CD4-positive, alpha-beta T cell treated with Interferon gamma for 1 hour (primary cell): Measurements from ENCODE around the gene IL6R.
"Not testable (repeated sequence)": the region's sequence is repeated elsewhere in the genome, so short reads cannot be mapped to it uniquely, and the experiment has no call there.

ENCODE experiments used
- DNase-seq: peaks from one replicate; pipeline ENCODE4 v3.0.0-alpha.2; 2020

IL6R gene

DNA sequence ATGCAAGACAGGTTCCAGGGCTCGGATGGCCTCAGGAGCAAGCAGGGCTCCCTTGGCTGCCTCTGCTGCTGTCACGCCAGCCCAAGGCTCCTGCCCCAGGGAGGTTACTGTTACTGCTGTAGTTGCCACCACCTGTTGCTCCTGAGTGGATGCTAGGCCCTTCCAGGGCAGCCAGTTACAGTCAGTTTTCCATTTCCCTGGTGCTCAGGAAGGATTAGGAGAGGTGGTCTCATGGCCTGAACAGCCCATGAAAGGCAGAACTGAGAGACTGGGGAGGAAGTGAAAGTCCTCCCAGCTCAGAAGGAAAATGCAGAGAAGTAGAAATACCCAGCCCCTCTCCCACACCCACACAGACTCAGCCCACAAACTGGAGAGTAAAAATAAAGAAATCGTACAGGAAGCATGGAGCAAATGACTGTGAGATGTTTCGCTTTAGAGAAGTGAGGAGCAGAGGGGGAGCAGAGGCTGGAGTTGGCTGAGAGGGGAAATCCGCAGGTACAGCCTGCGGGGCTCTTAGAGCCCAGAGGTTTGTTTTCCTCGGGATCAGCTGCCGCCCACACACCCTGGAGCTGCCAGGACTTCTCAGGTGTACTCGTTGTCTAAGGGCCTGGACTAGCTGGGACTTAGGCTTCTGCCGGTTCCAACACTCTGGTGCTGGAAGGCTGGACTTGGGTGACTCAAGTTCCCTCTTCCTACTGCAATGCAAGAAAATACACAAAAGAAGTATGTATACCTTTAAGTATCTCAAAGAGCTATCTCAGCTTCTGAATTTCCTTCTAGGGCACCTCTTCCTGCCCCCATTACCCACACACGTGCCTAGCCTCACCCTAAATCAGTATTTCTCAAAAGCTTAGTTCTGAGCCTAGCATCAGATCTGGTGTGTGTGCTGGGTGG lies 2.3 kb downstream of the IL6R start:
- DNase-seq, result peak; percentile 43

DNA sequence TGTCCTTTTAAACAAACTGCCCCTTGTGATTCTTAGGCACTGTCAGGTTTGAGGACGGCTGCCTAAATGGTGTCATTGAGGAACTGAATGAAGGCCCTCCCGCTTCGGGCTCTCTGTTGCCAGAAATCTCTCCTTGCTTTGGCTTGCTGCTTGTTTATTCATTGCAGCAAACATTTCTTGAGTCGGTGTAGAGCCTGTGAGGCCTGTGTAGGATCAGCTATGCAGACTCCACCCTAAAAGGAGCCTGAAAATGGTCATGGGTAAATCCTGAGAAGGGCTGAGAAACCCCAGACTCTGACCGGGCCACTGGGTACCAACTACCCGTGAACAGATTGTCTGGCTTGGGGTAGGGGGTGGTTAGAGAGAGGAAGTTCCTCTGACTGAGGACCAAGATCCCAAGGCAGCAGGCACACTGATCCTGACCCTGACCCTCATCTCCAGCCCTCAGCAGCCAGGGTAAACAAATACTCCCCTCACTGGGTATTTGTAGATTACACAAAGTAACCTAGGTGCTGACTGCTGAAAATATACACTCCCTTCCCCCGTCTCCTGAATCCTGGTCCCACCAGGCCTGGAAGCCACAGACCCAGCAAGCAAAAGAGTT lies 3.1 kb downstream of the IL6R start:
- DNase-seq, result no peak

DNA sequence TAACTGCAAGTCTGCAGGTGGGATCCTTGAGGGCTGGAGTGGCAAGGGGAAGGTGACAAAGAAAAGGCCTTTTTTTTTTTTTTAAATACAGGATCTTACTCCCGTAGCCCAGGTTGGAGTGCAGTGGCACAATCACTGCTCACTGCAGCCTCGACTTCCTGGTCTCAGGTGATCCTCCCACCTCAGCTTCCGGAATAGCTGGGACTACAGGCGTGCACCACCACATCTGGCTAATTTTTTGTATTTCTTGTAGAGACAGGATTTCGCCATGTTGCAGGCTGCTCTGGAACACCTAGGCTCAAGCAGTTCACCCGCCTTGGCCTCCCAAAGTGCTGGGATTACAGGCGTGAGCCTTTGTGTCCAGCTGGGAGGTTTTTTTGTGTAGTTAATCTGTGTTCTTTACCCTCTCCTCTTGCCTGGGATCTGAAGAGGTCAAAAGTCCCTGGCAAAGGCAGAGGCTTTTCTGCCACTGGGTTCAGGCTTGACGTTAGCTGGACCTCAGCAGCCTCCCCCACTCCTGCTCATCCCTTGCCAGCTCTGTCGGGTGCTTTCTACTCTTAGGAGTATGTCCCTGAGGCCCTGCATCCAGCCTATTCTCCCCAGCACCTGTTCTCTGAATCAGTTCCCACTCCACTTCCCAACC lies 5.2 kb downstream of the IL6R start:
- DNase-seq, result no peak

DNA sequence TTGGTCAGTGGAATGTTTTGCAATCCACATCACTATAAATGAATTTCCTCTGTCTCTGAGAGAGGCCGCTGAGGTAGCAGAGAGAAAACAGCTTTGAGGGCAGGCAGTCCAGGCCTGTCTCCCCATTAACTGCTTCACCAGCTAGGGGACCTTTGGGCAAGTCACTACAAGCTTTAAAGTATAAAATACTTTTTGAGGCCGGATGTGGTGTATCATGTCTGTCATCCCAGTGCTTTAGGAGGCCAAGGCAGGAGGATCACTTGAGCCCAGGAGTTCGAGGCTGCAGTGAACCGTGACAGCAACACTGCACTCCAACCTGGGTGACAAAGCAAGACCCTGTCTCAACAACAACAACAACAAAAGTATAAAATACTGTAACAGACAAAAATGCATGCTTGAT lies 6.4 kb downstream of the IL6R start:
- DNase-seq, result no peak

DNA sequence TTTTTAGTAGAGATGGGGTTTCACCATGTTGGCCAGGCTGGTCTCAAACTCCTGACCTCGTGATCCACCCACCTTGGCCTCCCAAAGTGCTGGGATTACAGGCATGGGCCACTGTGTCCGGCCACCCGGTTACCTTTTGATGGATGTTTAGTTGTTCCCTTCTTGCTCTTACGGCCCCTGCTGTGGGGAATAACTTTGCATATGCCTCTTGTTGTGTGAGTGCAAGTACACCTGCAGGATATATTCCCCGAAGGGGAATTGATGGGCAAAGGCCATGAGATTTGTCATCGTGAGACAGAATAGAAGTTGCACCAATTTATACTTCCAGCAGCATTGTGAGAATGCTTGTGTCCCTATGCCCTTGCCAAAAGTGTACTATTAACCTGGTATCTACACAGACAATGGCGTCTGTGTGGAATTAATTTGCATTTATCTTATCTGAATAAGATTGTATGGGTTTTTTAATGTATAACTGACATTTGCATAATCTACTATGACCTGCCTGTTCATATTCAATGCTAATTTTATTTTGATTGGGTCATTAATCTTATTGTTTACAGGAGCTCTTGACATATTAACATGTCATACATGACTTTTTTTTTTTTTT lies 8.1 kb downstream of the IL6R start:
- no peak for DNase-seq

DNA sequence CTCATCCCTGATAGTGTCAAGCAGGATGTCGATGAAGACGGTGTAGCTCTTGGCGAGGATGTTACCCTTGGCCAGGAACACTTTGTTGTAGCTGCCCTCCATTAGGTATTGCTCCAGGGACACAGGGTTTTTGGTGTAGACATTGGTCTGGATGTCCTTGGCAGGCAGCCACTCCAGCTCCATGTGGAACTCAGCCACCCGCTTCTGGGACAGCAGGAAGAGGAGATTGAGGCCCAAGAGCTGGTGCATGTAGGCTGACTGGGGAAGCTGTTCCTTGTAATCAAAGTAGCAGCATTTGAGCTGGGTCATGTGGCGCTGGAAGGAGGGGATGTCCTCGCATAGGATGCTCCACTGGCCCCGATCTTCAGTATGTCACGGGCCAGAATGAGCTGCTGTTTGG lies 9.5 kb downstream of the IL6R start:
- DNase-seq, result no peak

DNA sequence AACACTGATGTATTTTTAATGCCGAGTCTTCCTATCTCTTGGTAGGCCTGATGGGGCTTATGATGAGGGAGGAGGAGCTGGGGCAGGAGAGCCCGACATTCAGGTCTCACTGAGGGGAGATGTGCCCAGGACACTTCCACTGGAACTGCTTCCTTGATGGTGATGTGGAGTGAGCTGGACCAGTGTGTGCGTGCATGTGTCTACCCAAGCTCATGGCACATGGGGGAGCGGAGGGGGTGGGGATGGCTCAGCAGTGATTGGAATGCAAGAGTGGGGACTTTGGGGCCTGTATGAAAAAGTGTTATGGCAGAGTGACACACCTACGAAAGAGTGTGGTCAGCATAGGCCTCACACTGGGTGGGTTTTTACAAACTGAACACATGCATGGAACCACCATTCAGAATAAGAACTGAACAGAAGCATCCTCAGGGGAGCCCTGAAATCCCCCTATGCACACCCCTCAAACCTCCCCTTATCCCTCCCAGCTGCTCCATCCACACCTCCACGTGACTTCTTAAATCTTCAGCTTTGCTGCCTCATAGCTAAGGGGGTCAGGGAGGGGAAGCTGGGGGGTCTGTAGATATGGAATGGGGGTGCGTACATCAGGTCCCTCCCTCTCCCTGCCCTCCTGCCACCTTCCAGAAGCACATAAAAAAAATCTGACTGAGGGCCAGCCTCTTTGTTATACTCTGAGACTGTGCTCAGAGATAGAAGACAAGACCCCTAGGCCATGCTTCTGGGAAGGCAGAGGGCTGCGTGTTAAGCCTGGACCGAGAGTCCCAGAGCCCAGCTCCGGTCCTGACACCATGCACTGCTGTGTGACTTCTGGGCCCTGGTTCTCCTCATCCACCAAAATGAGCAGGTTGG lies 11.6 kb downstream of the IL6R start:
- DNase-seq, result no peak

DNA sequence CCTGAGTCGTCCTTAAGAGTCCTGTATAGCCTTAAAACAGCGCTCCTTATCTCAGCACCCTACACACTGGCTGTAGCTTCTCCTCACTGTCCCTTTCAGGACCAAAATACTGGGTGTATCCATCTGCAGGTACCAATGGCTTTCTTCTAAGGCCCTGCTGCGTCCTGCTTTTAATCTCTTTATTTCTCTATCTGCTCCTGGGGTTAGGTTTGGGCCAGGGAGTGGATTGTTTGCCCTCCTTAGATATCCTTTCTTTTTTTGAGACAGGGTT lies 12.1 kb downstream of the IL6R start:
- no peak for DNase-seq

DNA sequence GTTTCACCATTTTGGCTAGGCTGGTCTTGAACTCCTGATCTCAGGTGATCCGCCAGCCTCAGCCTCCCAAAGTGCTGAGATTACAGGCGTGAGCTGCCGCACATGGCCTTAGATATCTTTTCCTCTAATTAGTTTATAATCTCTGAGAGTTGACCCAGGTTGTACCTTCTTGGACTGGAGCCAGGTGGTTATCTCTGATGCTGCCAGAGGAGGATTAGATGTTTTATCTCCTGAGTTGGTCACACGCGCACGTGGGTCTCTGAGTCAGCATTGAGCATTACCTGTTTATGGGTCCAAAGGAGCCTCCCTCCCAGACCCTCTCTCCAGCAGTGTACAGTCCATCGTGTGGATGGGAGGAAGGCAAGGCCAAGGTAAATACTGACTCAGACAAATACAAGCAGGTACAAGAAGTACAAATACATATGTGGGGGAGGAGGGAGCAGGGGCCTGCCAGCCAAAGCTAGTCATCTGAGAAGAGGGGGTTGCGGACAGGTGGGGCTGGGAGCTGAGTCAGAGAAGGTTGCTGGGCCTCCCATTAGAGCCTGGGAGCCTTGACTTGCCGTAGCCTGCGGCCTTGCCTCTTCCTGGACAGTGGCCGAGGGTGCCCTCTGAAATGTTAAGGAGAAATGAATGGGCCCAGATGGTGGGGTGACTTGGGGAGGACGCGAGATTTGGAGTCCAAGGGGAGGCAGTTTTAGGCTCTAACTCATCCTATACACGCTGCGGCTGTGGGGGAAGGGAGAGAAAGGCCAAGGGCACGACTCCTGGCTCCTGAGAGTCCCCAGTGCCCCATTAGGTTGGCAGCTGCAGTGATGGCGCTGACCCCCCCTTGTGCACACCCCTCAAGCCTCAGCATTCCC lies 13.1 kb downstream of the IL6R start:
- no peak for DNase-seq

DNA sequence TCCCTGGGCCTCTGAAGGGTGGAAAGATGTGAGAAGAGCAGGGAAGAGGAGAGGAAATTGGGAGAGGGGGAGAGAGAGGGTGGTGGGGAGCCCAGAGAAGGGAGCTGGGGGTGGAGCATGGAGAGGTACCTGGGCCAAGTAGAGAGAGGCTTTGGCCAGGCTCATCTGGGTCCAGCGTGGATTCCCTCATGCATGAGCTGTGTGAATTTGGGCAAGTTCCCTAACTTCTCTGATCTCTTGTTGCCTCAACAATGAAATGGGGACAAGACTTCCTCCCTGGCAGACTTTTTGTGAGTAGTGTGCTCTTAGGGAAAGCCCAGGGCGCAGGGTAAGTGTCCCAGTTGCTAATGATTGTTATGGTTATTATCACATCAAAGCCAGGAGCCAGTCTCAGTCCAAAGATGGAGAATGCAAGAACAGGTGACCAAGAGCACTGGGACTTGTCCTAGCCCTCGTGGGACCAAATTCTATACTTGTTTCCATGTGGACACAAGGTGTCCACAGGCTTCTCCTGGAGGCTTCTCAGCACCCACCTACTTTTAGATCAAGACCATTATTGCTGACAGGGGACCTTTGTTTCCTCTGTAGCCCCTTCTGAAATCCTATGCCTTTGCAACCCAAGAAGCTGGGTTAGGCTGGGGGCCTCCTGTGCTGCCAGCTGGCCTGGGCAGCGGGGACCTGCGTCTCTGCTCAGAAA lies 13.9 kb downstream of the IL6R start:
- no peak for DNase-seq

DNA sequence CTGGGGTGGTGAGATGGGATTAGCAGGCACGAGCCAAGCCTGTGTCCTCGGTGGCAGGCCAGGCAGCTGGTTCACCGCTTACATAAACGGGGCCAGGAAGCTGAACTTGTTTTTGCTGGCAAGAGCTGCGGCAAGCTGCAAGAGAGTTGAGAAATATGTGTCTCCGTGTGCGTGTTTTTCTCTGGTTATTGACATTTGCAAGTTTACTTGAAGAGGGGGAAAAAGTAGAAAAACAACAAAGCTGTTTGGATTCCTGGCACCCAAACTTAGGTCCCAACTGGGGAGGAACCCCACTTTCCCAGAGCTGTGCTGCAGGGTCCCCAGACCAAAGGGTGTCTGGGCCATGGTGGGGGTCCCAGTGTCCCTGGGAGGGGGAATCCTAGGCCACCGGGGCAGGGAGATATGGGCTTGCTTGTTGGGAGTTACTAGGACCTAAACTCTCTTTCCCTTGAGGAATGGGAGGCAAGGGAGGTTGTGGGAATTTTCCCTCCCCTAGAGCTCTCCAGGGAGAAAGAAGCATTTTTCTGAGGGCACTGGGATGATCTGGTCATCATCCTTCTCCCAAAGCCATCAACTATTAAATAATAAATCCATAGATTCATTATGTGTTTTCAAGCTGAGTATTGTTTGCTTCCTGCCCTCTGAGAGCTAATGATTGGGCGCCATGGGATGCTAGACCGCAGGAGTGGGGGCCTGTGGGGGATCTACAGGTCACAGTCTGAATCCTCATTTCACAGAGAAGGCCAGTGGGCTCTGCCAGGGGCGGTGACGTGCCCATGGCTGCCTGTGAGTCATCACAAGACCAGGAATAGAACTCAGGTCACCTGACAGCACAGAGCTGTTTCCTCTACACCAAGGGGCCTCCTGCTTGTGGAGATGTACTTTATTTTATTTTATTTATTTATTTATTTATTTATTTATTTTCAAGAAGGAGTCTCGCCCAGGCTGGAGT lies 14.8 kb downstream of the IL6R start:
- DNase-seq, result peak; percentile 77

DNA sequence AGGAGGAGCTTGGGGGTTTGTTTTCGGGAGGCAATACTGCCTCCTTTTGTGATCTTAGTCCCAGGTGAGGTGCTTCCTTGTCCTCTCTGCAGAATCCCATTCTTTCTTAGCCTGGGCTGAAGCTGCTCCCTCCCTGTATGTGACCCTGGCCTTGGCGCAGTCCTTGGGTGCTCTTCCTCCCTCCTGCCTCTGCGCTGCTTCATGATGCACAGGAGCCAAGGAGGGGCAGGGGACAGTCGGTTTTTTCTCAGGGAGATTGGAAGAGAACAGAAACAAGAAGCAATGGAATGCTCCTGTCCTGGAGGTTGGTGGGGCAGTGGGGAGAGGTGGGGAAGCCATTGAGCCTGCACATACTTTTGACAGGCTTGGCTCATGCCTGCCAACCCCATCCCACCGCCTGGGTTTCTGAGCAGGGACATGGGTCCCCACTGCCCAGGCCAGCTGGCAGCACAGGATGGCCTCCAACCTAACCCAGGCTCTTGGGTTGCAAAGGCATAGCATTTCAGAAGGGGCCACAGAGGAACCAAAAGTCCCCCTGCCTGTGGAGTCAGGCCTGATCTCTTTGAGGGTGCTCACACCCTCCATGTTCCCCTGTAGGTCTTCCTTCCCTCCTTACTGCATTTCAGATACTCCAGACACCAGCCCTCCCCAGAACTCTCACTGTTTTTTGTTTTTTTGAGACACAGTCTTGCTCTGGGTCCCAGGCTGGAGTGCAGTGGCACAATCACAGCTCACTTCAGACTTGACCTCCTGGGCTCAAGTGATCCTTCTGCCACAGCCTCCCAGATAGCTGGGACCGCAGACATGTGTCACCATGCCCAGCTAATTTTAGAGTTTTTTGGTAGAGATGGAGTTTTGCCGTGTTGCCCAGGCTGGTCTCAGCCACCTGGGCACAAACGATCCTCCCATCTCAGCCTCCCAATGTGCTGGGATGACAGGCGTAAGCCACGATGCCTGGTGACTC lies 16.1 kb downstream of the IL6R start:
- no peak for DNase-seq

DNA sequence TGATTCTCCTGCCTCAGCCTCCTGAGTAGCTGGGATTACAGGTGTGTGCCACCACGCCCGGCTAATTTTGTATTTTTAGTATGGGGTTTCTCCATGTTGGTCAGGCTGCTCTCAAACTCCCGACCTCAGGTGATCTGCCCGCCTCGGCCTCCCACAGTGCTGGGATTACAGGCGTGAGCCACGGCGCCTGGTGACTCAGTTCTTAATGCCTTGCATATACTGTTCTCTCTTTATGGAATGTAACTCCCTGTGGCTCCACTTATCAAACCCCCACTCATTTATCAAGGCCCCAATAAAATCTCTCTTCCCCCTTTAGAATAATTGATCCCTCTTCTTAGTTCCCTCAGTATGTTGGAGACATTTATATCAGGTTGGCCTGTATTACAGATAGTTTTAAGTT lies 16.9 kb downstream of the IL6R start:
- DNase-seq, result not testable (repeated sequence)

DNA sequence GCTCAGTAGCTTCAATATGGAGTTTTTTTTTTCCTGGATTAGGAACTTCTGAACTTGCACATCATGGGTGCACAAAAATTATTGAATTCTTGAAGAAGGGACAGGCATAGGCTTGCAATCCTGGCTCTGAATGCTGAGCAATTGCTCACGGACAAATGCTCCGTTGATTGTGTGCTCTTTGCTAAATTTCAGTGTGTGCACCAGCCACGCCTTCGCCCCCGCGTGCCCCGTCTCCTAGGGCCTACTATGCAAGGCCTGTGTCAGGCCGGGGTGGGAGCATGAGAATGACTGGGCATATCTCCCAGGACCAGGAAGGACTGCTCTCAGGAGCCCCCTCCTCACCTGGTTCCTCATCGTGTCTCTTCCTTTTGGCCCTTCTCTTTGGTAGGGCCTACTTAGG lies 17.4 kb downstream of the IL6R start:
- no peak for DNase-seq

DNA sequence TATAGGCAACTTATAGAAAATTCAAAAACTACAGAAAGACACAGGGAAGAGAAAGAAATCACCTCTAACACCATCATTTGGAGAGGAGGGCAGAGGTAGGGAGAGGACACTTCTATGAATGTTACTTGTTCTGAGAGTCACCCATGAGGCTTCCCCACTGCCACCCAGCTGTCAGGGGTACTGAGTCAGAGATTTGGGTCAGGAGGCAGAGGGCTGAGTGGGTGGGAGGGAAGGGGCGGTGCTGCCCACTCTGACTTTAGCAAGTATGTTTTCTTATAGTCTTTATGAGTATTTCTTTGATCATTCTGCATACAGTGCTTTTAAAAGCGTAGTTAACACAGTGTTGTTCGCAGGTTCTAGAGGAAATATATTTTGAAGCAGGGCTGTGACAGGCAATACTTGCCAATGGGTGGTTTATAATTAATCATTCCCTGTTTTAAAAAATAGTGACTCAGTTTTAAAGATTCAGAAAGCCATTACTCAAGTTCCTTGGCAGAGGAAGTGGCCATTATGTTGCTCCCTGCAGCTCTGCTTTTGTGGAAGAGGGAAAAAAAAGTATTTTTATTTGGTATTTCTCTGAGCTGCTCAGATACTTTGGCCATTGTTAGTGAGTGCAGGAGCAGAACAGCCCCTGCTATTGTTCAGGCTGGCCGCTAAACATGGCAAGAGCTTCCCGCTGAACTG lies 18.3 kb downstream of the IL6R start:
- no peak for DNase-seq

DNA sequence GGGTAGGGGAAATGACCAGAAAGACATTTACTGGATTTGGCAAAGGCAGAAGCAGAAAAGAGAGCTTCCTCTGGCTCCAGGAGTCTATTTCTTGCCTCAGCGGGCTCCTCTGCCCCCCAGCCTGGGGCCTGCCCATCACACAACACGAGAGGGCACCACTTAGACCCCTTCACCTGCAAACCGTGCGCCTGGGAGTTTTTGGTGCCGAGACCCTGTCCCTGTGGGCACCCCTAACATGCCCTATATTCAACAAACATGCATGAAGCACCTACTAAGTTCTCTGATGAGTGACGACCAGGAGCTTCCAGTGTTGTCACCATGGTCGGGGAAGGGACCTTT lies 18.8 kb downstream of the IL6R start:
- DNase-seq, result no peak

DNA sequence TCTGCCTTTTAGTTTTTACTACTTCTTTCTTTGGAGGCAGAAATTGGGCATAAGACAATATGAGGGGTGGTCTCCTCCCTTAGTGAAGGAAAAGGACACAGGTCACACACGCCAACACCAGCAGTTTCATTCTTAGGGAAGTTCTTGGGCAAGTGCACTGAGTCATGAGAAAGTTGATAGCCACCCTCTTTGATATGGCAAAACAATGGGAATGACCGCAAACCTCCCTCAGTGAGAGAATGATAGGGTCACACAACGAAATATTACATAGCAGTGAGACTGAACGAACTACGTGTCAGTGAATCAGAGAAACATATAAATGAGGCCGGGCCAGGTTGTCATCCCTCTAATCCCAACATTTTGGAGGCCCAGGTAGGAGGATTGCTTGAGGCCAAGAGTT lies 20.0 kb downstream of the IL6R start:
- no peak for DNase-seq
